Endodermal cell (in vitro differentiated cells): ENCODE measurements around the gene CAPN1. TPM values are rescaled to one million over a fixed set of nuclear protein-coding genes. Genes with fewer than 3 reads are reported as not detected.

Experiments used
- DNase-seq: peaks from one replicate; pipeline ENCODE4 v3.0.0-alpha.2; 2017
- H3K27ac ChIP-seq: 2 replicates; pipeline ENCODE4 v1.5.1; 2013; ENCODE audit warnings: mild to moderate bottlenecking, low read depth, low read length, moderate library complexity
- H3K27me3 ChIP-seq: 2 replicates; pipeline ENCODE4 v1.6.1; 2013; ENCODE audit warnings: mild to moderate bottlenecking, low read length, moderate library complexity; ENCODE audit not compliant: insufficient read depth, control insufficient read depth, poor library complexity, severe bottlenecking
- H3K36me3 ChIP-seq: 2 replicates; pipeline ENCODE4 v1.7.0; 2013; ENCODE audit warnings: mild to moderate bottlenecking, low read length, moderate library complexity; ENCODE audit not compliant: control insufficient read depth, insufficient read depth
- H3K4me1 ChIP-seq: one replicate; pipeline ENCODE4 v1.7.0; 2013; ENCODE audit warnings: low read length; ENCODE audit not compliant: control insufficient read depth, insufficient read depth
- H3K4me3 ChIP-seq: 2 replicates; pipeline ENCODE4 v1.5.1; 2013; ENCODE audit warnings: mild to moderate bottlenecking, low read length, moderate library complexity
- H3K9ac ChIP-seq: 2 replicates; pipeline ENCODE4 v1.6.1; 2013; ENCODE audit warnings: mild to moderate bottlenecking, low read length, moderate library complexity; ENCODE audit not compliant: poor library complexity, severe bottlenecking; ENCODE audit errors: extremely low read depth
- H3K9me3 ChIP-seq: 2 replicates; pipeline ENCODE4 v1.6.1; 2013; ENCODE audit warnings: mild to moderate bottlenecking, low read length, moderate library complexity; ENCODE audit not compliant: control insufficient read depth
- H3K27ac Mint-ChIP-seq: 2 replicates; pipeline ENCODE4 v1.8.0; 2020; ENCODE audit warnings: mixed read lengths
- H3K27me3 Mint-ChIP-seq: 2 replicates; pipeline ENCODE4 v1.8.0; 2021; ENCODE audit warnings: mild to moderate bottlenecking, mixed read lengths; ENCODE audit not compliant: insufficient read depth
- H3K36me3 Mint-ChIP-seq: 2 replicates; pipeline ENCODE4 v1.8.0; 2020; ENCODE audit warnings: low read depth, mixed read lengths
- H3K4me1 Mint-ChIP-seq: 2 replicates; pipeline ENCODE4 v1.8.0; 2020; ENCODE audit warnings: mixed read lengths
- H3K4me3 Mint-ChIP-seq: 2 replicates; pipeline ENCODE4 v1.8.0; 2020; ENCODE audit warnings: mild to moderate bottlenecking, moderate library complexity, mixed read lengths
- H3K9me3 Mint-ChIP-seq: 2 replicates; pipeline ENCODE4 v1.8.0; 2020; ENCODE audit warnings: mild to moderate bottlenecking, mixed read lengths
- WGBS, 2 experiments: methylation state at CpG; one replicate each; pipeline versions ENCODE4 v1.1.5 to v1.1.7; 2013; ENCODE audit warnings: missing lambda C conversion rate in 2 of 2, mixed read lengths in 1 of 2; ENCODE audit not compliant: insufficient coverage in 1 of 2, insufficient read length in 1 of 2; 5-methylcytosine and 5-hydroxymethylcytosine counted together
- total RNA-seq, 2 donors: library from RNA; stranded (reverse); fragmentation: NEBNext Ultra II Directional in 1 of 2; extraction: Animal tissue kit (Norgen Biotek cat#: 25700) in 1 of 2; gene quantifications; 2 replicates in 1 of 2; 3 replicates in 1 of 2; pipeline ENCODE4 v1.2.1, GENCODE V29; 2021
- TF ChIP-seq, protein P1 (sequence below): fragments of 200-600 bp; sonication (generic); conservative IDR thresholded peaks from 2 replicates; pipeline ENCODE4 v1.5.0; 2021; ENCODE audit warnings: antibody characterized with exemption, mild to moderate bottlenecking

CAPN1 gene
- total RNA-seq, 2 donors from 2014 or later, result 183 to 223 TPM

GRCh38 chr11:65187971-65188461 lies 6.3 kb downstream of the CAPN1 start:
- 95% methylated on average over 11 to 20 of the region's 20 CpGs for WGBS, 2 experiments
- Mint-ChIP-seq H3K4me1 (peaks cover 24% of the 10 kb centered on the region), H3K27me3 (no peaks in the 10 kb centered on the region), H3K4me3 (no peak overlapping the region), H3K27ac (no peak overlapping the region), H3K9me3 (no peaks in the 10 kb centered on the region), H3K36me3 (peaks cover 72% of the 10 kb centered on the region)
- H3K36me3 ChIP-seq, result peaks cover 85% of the 10 kb centered on the region
- DNase-seq, result peak; percentile 29
- peaks cover 9% of the 10 kb centered on the region for H3K4me1 ChIP-seq
- no peak overlapping the region for H3K9ac ChIP-seq
- TF ChIP-seq, protein P1, sequence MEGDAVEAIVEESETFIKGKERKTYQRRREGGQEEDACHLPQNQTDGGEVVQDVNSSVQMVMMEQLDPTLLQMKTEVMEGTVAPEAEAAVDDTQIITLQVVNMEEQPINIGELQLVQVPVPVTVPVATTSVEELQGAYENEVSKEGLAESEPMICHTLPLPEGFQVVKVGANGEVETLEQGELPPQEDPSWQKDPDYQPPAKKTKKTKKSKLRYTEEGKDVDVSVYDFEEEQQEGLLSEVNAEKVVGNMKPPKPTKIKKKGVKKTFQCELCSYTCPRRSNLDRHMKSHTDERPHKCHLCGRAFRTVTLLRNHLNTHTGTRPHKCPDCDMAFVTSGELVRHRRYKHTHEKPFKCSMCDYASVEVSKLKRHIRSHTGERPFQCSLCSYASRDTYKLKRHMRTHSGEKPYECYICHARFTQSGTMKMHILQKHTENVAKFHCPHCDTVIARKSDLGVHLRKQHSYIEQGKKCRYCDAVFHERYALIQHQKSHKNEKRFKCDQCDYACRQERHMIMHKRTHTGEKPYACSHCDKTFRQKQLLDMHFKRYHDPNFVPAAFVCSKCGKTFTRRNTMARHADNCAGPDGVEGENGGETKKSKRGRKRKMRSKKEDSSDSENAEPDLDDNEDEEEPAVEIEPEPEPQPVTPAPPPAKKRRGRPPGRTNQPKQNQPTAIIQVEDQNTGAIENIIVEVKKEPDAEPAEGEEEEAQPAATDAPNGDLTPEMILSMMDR, result no peak
- no peak overlapping the region for H3K4me3 ChIP-seq
- H3K27me3 ChIP-seq, result no peaks in the 10 kb centered on the region
- no peak overlapping the region for H3K27ac ChIP-seq
- peaks cover 5% of the 10 kb centered on the region for H3K9me3 ChIP-seq

- TF ChIP-seq, protein P1, result no peak
- Histone ChIP-seq H3K27me3 (no peaks in the 10 kb centered on the region), H3K9ac (no peak overlapping the region), H3K4me1 (peaks cover 6% of the 10 kb centered on the region), H3K27ac (no peak overlapping the region), H3K9me3 (peaks cover 5% of the 10 kb centered on the region), H3K36me3 (peaks cover 83% of the 10 kb centered on the region), H3K4me3 (no peak overlapping the region)
- 96 to 98% methylated on average over 11 to 18 of the region's 18 CpGs for WGBS, 2 experiments
- H3K27ac Mint-ChIP-seq, result no peak overlapping the region
- DNase-seq, result peak; percentile 32
- H3K36me3 Mint-ChIP-seq, result peaks cover 74% of the 10 kb centered on the region
- H3K4me1 Mint-ChIP-seq, result peaks cover 19% of the 10 kb centered on the region
- no peaks in the 10 kb centered on the region for H3K27me3 Mint-ChIP-seq
- no peak overlapping the region for H3K4me3 Mint-ChIP-seq
- H3K9me3 Mint-ChIP-seq, result no peaks in the 10 kb centered on the region
These were observed 6.8 kb downstream of the CAPN1 start for GRCh38 chr11:65188486-65188885.

GRCh38 chr11:65189191-65189590 lies 7.5 kb downstream of the CAPN1 start:
- no peak overlapping the region for H3K4me3 Mint-ChIP-seq
- H3K9ac ChIP-seq, result no peak overlapping the region
- peaks cover 12% of the 10 kb centered on the region for H3K4me1 Mint-ChIP-seq
- no peaks in the 10 kb centered on the region for H3K27me3 Mint-ChIP-seq
- WGBS, 2 experiments, result 86 to 96% methylated on average over 7 to 10 of the region's 10 CpGs
- peaks cover 74% of the 10 kb centered on the region for H3K36me3 Mint-ChIP-seq
- peaks cover 7% of the 10 kb centered on the region for H3K9me3 ChIP-seq
- TF ChIP-seq, protein P1, result no peak
- no peaks in the 10 kb centered on the region for H3K9me3 Mint-ChIP-seq
- no peaks in the 10 kb centered on the region for H3K27me3 ChIP-seq
- no peaks in the 10 kb centered on the region for H3K4me1 ChIP-seq
- H3K27ac ChIP-seq, result no peak overlapping the region
- DNase-seq, result no peak
- H3K27ac Mint-ChIP-seq, result no peak overlapping the region
- peaks cover 83% of the 10 kb centered on the region for H3K36me3 ChIP-seq
- H3K4me3 ChIP-seq, result no peak overlapping the region
